MCF 10A (cell line): ENCODE measurements around the gene GASK1A. TPM values are rescaled to one million over a fixed set of nuclear protein-coding genes. Genes with fewer than 3 reads are reported as not detected.

Experiments
- BruUV-seq: library from RNA; stranded (reverse); fragments of 400-500 nt; replicated peaks from 2 replicates; lab custom pipeline; 2021; lab: Mats Ljungman, UMichigan
- CTCF ChIA-PET: fragments of 300-600 bp; sonication (Branson Sonifier 250); formaldehyde crosslinking; extraction: SDS; loops from one replicate; lab custom pipeline; 2021; ENCODE audit warnings: antibody characterized with exemption, inconsistent platforms; lab: Yijun Ruan, JAX
- POLR2A ChIA-PET: fragments of 300-600, 350-650 bp; sonication (Branson Sonifier 250); formaldehyde crosslinking; extraction: SDS; loops from one replicate; lab custom pipeline; 2020; ENCODE audit warnings: antibody characterized with exemption, inconsistent platforms; lab: Yijun Ruan, JAX
- DNase-seq: peaks from one replicate; pipeline ENCODE4 v3.0.0-alpha.2; 2018; ENCODE audit not compliant: unreplicated experiment
- H3K27ac Mint-ChIP-seq: one replicate; pipeline ENCODE4 v1.8.0; 2022; ENCODE audit warnings: mild to moderate bottlenecking, low read depth, mixed read lengths; ENCODE audit not compliant: unreplicated experiment
- H3K27me3 Mint-ChIP-seq: one replicate; pipeline ENCODE4 v1.8.0; 2022; ENCODE audit warnings: mixed read lengths; ENCODE audit not compliant: insufficient read depth, unreplicated experiment
- H3K36me3 Mint-ChIP-seq: one replicate; pipeline ENCODE4 v1.8.0; 2022; ENCODE audit warnings: mild to moderate bottlenecking, moderate library complexity, mixed read lengths; ENCODE audit not compliant: insufficient read depth, unreplicated experiment
- H3K4me1 Mint-ChIP-seq: one replicate; pipeline ENCODE4 v1.8.0; 2022; ENCODE audit warnings: mixed read lengths; ENCODE audit not compliant: insufficient read depth, unreplicated experiment
- H3K4me3 Mint-ChIP-seq: one replicate; pipeline ENCODE4 v1.8.0; 2022; ENCODE audit warnings: mild to moderate bottlenecking, moderate library complexity, mixed read lengths; ENCODE audit not compliant: unreplicated experiment
- H3K9me3 Mint-ChIP-seq: one replicate; pipeline ENCODE4 v1.8.0; 2022; ENCODE audit warnings: mixed read lengths; ENCODE audit not compliant: unreplicated experiment
- CTCF ChIP-seq: fragments of 200-600 bp; IDR thresholded peaks from one replicate; pipeline ENCODE4 v1.8.0; 2022; ENCODE audit warnings: antibody characterized with exemption, mild to moderate bottlenecking; ENCODE audit not compliant: unreplicated experiment
- intact Hi-C: fragments of 100-400 bp; cut with micrococcal nuclease; formaldehyde crosslinking; loops from 2 replicates; pipeline ENCODE4 v1.14.1; 2022
- total RNA-seq: library from RNA; stranded (reverse); gene quantifications from 2 replicates; pipeline ENCODE4 v1.2.3, GENCODE V29; 2022

The GASK1A gene
- total RNA-seq, 1 experiment from 2014 or later: not detected

DNA sequence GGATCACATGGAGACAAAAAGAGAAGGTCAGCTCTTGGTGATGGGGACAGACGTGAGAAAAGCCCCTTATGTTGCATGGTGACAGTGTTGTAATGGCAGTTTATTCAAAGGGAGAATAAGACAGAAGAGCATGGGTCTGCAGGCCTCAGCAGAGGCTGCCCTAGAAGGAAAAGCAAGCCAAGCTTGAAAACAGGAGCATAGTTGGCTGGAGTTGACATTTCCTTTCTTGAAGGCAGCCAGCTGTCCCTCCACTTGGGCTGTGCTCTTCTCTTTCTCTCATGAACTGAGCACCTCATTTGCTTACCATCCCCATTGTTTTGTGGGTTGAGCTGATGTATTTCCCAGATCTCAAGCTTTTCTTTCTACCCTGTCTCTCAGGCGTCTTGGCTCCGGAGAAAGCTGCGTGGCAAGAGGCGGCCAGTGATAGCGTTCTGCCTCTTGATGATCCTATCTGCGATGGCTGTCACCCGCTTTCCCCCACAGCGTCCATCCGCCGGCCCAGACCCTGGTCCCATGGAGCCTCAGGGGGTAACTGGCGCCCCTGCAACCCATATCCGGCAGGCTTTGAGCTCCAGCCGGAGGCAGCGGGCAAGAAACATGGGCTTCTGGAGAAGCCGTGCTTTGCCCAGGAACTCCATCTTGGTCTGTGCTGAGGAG is 52.9 kb downstream of the GASK1A start:
- BruUV-seq: no TSS peak
- peaks cover 13% of the 10 kb centered on the region for H3K4me1 Mint-ChIP-seq
- no peaks in the 10 kb centered on the region for H3K36me3 Mint-ChIP-seq
- TF ChIP-seq CTCF: no peak
- H3K27me3 Mint-ChIP-seq: peaks cover 18% of the 10 kb centered on the region
- no peak overlapping the region for H3K27ac Mint-ChIP-seq
- ChIA-PET CTCF (interaction anchor here (0.8 to 1.1 kb wide), 2 partner anchors 25 to 1007 kb away, joined by 3 to 4 read pairs; no protein-coding TSS in a partner anchor), POLR2A (no interaction called here)
- no peak overlapping the region for H3K4me3 Mint-ChIP-seq
- H3K9me3 Mint-ChIP-seq: no peaks in the 10 kb centered on the region
- intact Hi-C loops: no loop called here
- no peak for DNase-seq

GRCh38 chr3:43032646-43033628 is 53.8 kb downstream of the GASK1A start:
- Mint-ChIP-seq H3K36me3 (no peaks in the 10 kb centered on the region), H3K4me3 (no peak overlapping the region), H3K4me1 (peaks cover 13% of the 10 kb centered on the region), H3K27ac (no peak overlapping the region), H3K9me3 (no peaks in the 10 kb centered on the region), H3K27me3 (peaks cover 19% of the 10 kb centered on the region)
- ChIA-PET POLR2A (interaction anchor here (0.6 to 0.7 kb wide), 2 partner anchors 28 to 381 kb away, joined by 3 read pairs; no protein-coding TSS in a partner anchor), CTCF (no interaction called here)
- no peak for TF ChIP-seq CTCF
- BruUV-seq: no TSS peak
- DNase-seq: no peak
- intact Hi-C loops: no loop called here

DNA sequence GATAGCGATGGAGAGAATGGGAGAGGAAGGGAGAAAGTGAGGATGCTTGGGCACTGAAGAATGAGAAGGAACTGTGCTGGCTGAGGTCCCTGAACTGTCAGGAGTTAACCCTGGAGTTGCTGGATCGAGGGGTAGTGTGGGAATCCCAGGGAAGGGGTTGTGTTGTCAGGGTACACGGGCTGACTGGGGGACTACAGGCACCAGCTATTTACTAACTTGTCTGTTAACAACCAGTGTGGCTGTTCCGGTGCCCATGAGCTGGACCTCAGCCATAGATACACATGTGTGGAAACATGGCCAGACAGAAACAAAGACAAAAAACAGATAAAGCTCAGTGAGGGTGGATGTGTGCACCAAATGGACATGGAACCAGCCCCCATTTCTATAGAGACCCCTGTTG is 55.1 kb downstream of the GASK1A start:
- no peak for DNase-seq
- Mint-ChIP-seq H3K36me3 (no peaks in the 10 kb centered on the region), H3K27me3 (peaks cover 19% of the 10 kb centered on the region), H3K27ac (no peak overlapping the region), H3K9me3 (no peaks in the 10 kb centered on the region), H3K4me3 (no peak overlapping the region), H3K4me1 (peaks cover 9% of the 10 kb centered on the region)
- CTCF ChIA-PET: interaction anchor here (0.6 to 0.7 kb wide), 2 partner anchors 73 to 345 kb away, joined by 3 read pairs; no protein-coding TSS in a partner anchor
- TF ChIP-seq CTCF: no peak
- POLR2A ChIA-PET: no interaction called here
- intact Hi-C loops: no loop called here
- no TSS peak for BruUV-seq

DNA sequence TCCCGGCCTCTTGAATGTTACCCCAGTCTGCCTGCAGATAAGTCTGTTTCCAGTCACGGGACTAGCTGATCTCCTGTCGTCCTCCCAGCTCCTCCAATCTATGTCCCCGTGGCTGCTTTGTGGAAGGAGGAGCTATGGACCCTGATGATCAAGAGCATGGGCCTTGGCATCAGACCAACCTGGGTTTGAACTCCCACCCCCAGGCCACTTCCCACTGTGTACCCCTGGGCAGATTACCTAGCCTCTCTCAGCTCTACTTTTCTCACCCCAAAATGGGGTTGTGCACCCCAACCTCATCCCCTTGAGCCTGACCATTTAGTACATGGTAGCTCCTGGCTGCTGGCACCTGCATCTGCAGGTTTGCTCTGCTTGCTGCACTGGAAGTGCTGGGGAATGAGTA is 55.8 kb downstream of the GASK1A start:
- Mint-ChIP-seq H3K36me3 (no peaks in the 10 kb centered on the region), H3K4me1 (peaks cover 9% of the 10 kb centered on the region), H3K4me3 (no peak overlapping the region), H3K9me3 (no peaks in the 10 kb centered on the region), H3K27ac (no peak overlapping the region), H3K27me3 (peaks cover 19% of the 10 kb centered on the region)
- POLR2A ChIA-PET: no interaction called here
- DNase-seq: no peak
- BruUV-seq: no TSS peak
- CTCF ChIA-PET: no interaction called here
- no peak for TF ChIP-seq CTCF
- intact Hi-C loops: no loop called here
